GM12878 (cell line): ENCODE data around the gene FXYD7. TPM values are rescaled to one million over a fixed set of nuclear protein-coding genes. Genes with fewer than 3 reads are reported as not detected.

Source experiments
- ATAC-seq: fragments of 200-7000 bp; cut with Tn5 transposase; 3 replicates; pipeline ENCODE4 v1.9.1; 2020; ENCODE audit warnings: mild to moderate bottlenecking, moderate library complexity
- BruUV-seq: library from RNA; stranded (reverse); fragments of 400-500 nt; replicated peaks from 2 replicates; lab custom pipeline; 2021; lab: Mats Ljungman, UMichigan
- CTCF ChIA-PET: fragments of 300-600 bp; sonication (Branson Sonifier 250); formaldehyde crosslinking; extraction: SDS; loops from one replicate; lab custom pipeline; 2021; ENCODE audit warnings: inconsistent platforms; lab: Yijun Ruan, JAX
- POLR2A ChIA-PET: fragments of 350-600 bp; formaldehyde crosslinking; extraction: SDS; loops from one replicate; lab custom pipeline; 2021; ENCODE audit warnings: inconsistent platforms; lab: Charles Lee
- RAD21 ChIA-PET: fragments of 300-600 bp; sonication (Branson Sonifier 250); formaldehyde crosslinking; loops from one replicate; lab custom pipeline; 2023; ENCODE audit warnings: antibody characterized with exemption; ENCODE audit not compliant: unreplicated experiment; lab: Charles Lee
- SMC1A ChIA-PET: fragments of 300-600 bp; sonication (Branson Sonifier 250); formaldehyde crosslinking; loops from one replicate; lab custom pipeline; 2023; ENCODE audit not compliant: unreplicated experiment, uncharacterized antibody; lab: Charles Lee
- DNase-seq: peaks from one replicate; pipeline ENCODE4 v3.0.0-alpha.2; 2011; ENCODE audit warnings: low read depth, low spot score
- FAIRE-seq: peaks from 3 replicates; lab custom pipeline; 2011; peaks lifted over from hg19 to GRCh38; lab: Jason Lieb, UNC
- H2AFZ ChIP-seq: 2 replicates; pipeline ENCODE4 v1.6.0; 2011; ENCODE audit warnings: low read depth, low read length, control low read depth; ENCODE audit not compliant: control insufficient read depth
- H3K27ac ChIP-seq: 2 replicates; pipeline ENCODE4 v1.5.1; 2011; ENCODE audit warnings: control low read depth; ENCODE audit not compliant: control insufficient read depth, insufficient read depth
- H3K27me3 ChIP-seq, 2 experiments: replicated peaks in 1 of 2; 2 replicates each; pipeline versions ENCODE4 v1.6.0 to v1.6.1; 2011; ENCODE audit warnings: low read length in 1 of 2; ENCODE audit not compliant: control insufficient read depth in 2 of 2, insufficient read depth in 2 of 2
- H3K36me3 ChIP-seq, 2 experiments: 2 replicates each; pipeline ENCODE4 v1.5.1; 2011; ENCODE audit warnings: low read length in 1 of 2; ENCODE audit not compliant: control insufficient read depth in 2 of 2, insufficient read depth in 2 of 2
- H3K4me1 ChIP-seq: 2 replicates; pipeline ENCODE4 v1.6.1; 2011; ENCODE audit warnings: mild to moderate bottlenecking, low read length, moderate library complexity, mixed read lengths; ENCODE audit not compliant: control insufficient read depth, insufficient read depth
- H3K4me2 ChIP-seq: 2 replicates; pipeline ENCODE4 v1.6.0; 2011; ENCODE audit warnings: control low read depth; ENCODE audit not compliant: control insufficient read depth, insufficient read depth
- H3K4me3 ChIP-seq: fragments of 200-600 bp; sonication (generic); 2 replicates; pipeline ENCODE4 v1.5.1; 2016
- H3K79me2 ChIP-seq: 2 replicates; pipeline ENCODE4 v1.6.0; 2011; ENCODE audit warnings: low read length; ENCODE audit not compliant: control insufficient read depth, insufficient read depth
- H3K9ac ChIP-seq: 2 replicates; pipeline ENCODE4 v1.8.0; 2011; ENCODE audit warnings: low read length, control low read depth, mixed read lengths; ENCODE audit not compliant: control insufficient read depth, insufficient read depth
- H3K9me3 ChIP-seq: replicated peaks from 3 replicates; pipeline ENCODE4 v1.5.1; 2011; ENCODE audit warnings: mild to moderate bottlenecking, low read length; ENCODE audit not compliant: control insufficient read depth, insufficient read depth
- H4K20me1 ChIP-seq: 2 replicates; pipeline ENCODE4 v1.6.0; 2011; ENCODE audit not compliant: control insufficient read depth, insufficient read depth
- CUX1 ChIP-seq: IDR thresholded peaks from 2 replicates; pipeline ENCODE4 v1.6.1; 2012; ENCODE audit warnings: improper control_type of control experiment, low read depth, low read length; ENCODE audit not compliant: insufficient replicate concordance
- HCFC1 ChIP-seq: fragments of 150-350 bp; IDR thresholded peaks from 2 replicates; pipeline ENCODE4 v1.6.1; 2014; ENCODE audit warnings: low read length
- IKZF2 ChIP-seq, 2 experiments: fragments of 450-650 bp; IDR thresholded peaks; 2 replicates each; pipeline ENCODE4 v1.6.1; 2017; ENCODE audit warnings: mild to moderate bottlenecking in 2 of 2, moderate library complexity in 2 of 2
- IRF3 ChIP-seq: fragments of 450-650 bp; IDR thresholded peaks from 2 replicates; pipeline ENCODE4 v1.6.1; 2014; ENCODE audit warnings: mild to moderate bottlenecking
- JUND ChIP-seq: IDR thresholded peaks from 2 replicates; pipeline ENCODE4 v1.6.1; 2012; ENCODE audit warnings: low read depth, mild to moderate bottlenecking, low read length, improper control_type of control experiment, moderate library complexity
- WRNIP1 ChIP-seq: IDR thresholded peaks from 2 replicates; pipeline ENCODE4 v1.6.1; 2011; ENCODE audit warnings: low read depth, low read length, improper control_type of control experiment, borderline replicate concordance
- YY1 ChIP-seq: IDR thresholded peaks from 2 replicates; pipeline ENCODE4 v1.6.1; 2011; ENCODE audit warnings: low read depth, mild to moderate bottlenecking, low read length
- ZNF622 ChIP-seq: fragments of 450-650 bp; IDR thresholded peaks from 2 replicates; pipeline ENCODE4 v1.6.1; 2017; ENCODE audit warnings: mild to moderate bottlenecking, inconsistent platforms
- WGBS: methylation state at CpG from one replicate; pipeline ENCODE4 v1.1.6; 2016; ENCODE audit warnings: low lambda C conversion rate; ENCODE audit not compliant: insufficient replicate concordance, insufficient coverage; ENCODE audit errors: missing lambda C conversion rate; 5-methylcytosine and 5-hydroxymethylcytosine counted together
- in situ Hi-C: fragments of 300-500 bp; cut with MboI; formaldehyde crosslinking; loops from 9 replicates; pipeline ENCODE4 v1.14.3; 2018; ENCODE audit warnings: mixed read lengths
- intact Hi-C: fragments of 100-400 bp; cut with micrococcal nuclease; formaldehyde crosslinking; loops from one replicate; pipeline ENCODE4 v1.14.2; 2022; ENCODE audit not compliant: unreplicated experiment
- polyA plus RNA-seq, 11 experiments: library from polyadenylated mRNA; depleted of rRNA in 4 of 11; unstranded in 6 of 11; stranded (reverse) in 5 of 11; fragments of >200 nt; fragmentation: Nextera tagmentation in 4 of 11; fragmentation: Illumina TruSeq in 1 of 11; extraction: Ambion mirVana in 4 of 11; extraction: Trizol in 1 of 11; gene quantifications; 1 replicate in 1 of 11; 2 replicates in 10 of 11; pipeline versions ENCODE4 v1.2.1 to v1.2.3, GENCODE V29; 2011 to 2016; ENCODE audit warnings: inconsistent platforms in 2 of 11, missing spikeins in 2 of 11, low read depth in 1 of 11
- total RNA-seq, 4 experiments: library from RNA; depleted of rRNA in 3 of 4; stranded (reverse); fragments of >200 nt in 3 of 4; fragmentation: Illumina TruSeq in 1 of 4; extraction: Trizol in 1 of 4; gene quantifications; 2 replicates each; pipeline versions ENCODE4 v1.2.1 to v1.2.3, GENCODE V29; 2013 to 2021
- TF ChIP-seq, protein P1 (sequence below): IDR thresholded peaks from 2 replicates; pipeline ENCODE4 v1.6.1; 2012; ENCODE audit warnings: mild to moderate bottlenecking, low read depth, low read length
- TF ChIP-seq, protein P2 (sequence below): fragments of 150-350 bp; IDR thresholded peaks from 2 replicates; pipeline ENCODE4 v1.6.1; 2016; ENCODE audit warnings: low read depth, low read length

The FXYD7 gene
- total and polyA plus RNA-seq, 10 of the 15 experiments (the other 5 are each of a cell fraction or from before 2014, with no cell fraction given), result 0.07 to 0.28 (median 0.12) TPM; not detected in 7

GRCh38 chr19:35117799-35118198, 25.3 kb upstream of the FXYD7 start:
- Histone ChIP-seq H3K36me3 (no peaks in the 10 kb centered on the region), H3K27me3 (no peaks in the 10 kb centered on the region), H3K27ac (no peak overlapping the region), H3K4me2 (no peak overlapping the region), H3K4me1 (peaks cover 6% of the 10 kb centered on the region), H3K9ac (no peak overlapping the region), H2AFZ (no peak overlapping the region), H3K4me3 (no peak overlapping the region), H3K79me2 (no peaks in the 10 kb centered on the region), H4K20me1 (no peaks in the 10 kb centered on the region), H3K9me3 (no peaks in the 10 kb centered on the region)
- ChIA-PET POLR2A (interaction anchor here (0.6 kb wide), 1 partner anchor 362 kb away, joined by 5 read pairs; no protein-coding TSS in a partner anchor), SMC1A (interaction anchor here (0.7 to 3.6 kb wide), 3 partner anchors 18 to 230 kb away, joined by 3 to 10 read pairs (median 10); partner anchors contain the start of genes FFAR1 and LGI4), CTCF (interaction anchor here (1.2 to 6.4 kb wide), 4 partner anchors 18 to 99 kb away, joined by 3 to 75 read pairs (median 19); partner anchors contain the start of genes FXYD7 and LGI4), RAD21 (no interaction called here)
- in situ Hi-C loops, result no loop called here
- ATAC-seq (no peak), FAIRE-seq (no peak), DNase-seq (no peak)
- intact Hi-C loops, result no loop called here
- TF ChIP-seq JUND (no peak), WRNIP1 (no peak), CUX1 (no peak), YY1 (no peak), IRF3 (no peak), IKZF2 (IDR thresholded peaks at IDR 0.05) (no peak), ZNF622 (no peak), HCFC1 (no peak)
- TF ChIP-seq, protein P1, sequence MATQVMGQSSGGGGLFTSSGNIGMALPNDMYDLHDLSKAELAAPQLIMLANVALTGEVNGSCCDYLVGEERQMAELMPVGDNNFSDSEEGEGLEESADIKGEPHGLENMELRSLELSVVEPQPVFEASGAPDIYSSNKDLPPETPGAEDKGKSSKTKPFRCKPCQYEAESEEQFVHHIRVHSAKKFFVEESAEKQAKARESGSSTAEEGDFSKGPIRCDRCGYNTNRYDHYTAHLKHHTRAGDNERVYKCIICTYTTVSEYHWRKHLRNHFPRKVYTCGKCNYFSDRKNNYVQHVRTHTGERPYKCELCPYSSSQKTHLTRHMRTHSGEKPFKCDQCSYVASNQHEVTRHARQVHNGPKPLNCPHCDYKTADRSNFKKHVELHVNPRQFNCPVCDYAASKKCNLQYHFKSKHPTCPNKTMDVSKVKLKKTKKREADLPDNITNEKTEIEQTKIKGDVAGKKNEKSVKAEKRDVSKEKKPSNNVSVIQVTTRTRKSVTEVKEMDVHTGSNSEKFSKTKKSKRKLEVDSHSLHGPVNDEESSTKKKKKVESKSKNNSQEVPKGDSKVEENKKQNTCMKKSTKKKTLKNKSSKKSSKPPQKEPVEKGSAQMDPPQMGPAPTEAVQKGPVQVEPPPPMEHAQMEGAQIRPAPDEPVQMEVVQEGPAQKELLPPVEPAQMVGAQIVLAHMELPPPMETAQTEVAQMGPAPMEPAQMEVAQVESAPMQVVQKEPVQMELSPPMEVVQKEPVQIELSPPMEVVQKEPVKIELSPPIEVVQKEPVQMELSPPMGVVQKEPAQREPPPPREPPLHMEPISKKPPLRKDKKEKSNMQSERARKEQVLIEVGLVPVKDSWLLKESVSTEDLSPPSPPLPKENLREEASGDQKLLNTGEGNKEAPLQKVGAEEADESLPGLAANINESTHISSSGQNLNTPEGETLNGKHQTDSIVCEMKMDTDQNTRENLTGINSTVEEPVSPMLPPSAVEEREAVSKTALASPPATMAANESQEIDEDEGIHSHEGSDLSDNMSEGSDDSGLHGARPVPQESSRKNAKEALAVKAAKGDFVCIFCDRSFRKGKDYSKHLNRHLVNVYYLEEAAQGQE, result no peak
- TF ChIP-seq, protein P2, sequence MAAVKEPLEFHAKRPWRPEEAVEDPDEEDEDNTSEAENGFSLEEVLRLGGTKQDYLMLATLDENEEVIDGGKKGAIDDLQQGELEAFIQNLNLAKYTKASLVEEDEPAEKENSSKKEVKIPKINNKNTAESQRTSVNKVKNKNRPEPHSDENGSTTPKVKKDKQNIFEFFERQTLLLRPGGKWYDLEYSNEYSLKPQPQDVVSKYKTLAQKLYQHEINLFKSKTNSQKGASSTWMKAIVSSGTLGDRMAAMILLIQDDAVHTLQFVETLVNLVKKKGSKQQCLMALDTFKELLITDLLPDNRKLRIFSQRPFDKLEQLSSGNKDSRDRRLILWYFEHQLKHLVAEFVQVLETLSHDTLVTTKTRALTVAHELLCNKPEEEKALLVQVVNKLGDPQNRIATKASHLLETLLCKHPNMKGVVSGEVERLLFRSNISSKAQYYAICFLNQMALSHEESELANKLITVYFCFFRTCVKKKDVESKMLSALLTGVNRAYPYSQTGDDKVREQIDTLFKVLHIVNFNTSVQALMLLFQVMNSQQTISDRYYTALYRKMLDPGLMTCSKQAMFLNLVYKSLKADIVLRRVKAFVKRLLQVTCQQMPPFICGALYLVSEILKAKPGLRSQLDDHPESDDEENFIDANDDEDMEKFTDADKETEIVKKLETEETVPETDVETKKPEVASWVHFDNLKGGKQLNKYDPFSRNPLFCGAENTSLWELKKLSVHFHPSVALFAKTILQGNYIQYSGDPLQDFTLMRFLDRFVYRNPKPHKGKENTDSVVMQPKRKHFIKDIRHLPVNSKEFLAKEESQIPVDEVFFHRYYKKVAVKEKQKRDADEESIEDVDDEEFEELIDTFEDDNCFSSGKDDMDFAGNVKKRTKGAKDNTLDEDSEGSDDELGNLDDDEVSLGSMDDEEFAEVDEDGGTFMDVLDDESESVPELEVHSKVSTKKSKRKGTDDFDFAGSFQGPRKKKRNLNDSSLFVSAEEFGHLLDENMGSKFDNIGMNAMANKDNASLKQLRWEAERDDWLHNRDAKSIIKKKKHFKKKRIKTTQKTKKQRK, result no peak
- WGBS, result 61% methylated on average over 11 of the region's 11 CpGs
- no TSS peak for BruUV-seq
